KBM-7 (cell line): ENCODE measurements around the gene MAGI2.
"Not testable (repeated sequence)": the region's sequence is repeated elsewhere in the genome, so short reads cannot be mapped to it uniquely, and the experiment has no call there.

Source experiments
- DNase-seq: peaks from one replicate; pipeline ENCODE4 v3.0.0-alpha.2; 2015
- in situ Hi-C: fragments of 300-500 bp; cut with MboI; formaldehyde crosslinking; loops from 2 replicates; pipeline ENCODE4 v1.14.3; 2020; ENCODE audit warnings: low sequenced_read_pairs, low pct_unique_long_range_greater_than_20kb, mixed read lengths

Gene MAGI2

DNA sequence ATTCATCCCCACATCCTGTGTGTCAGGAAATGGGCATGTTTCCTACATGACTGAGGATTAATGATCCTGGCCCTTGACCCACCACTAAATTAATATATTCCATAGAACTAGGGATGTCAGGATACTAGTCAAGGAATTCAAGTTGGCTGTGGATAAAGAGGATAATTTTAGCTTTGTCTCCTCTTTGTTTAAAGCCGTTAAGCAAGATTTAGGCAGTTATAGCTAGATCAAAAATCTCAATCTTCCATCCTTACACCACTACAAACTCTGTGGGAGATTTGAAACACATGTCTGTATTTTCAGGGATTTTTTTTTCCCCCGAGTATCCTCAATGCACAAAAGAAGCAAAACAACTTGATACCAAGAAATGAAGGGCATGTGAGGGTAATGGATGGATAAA lies 417.1 kb downstream of the MAGI2 start:
- DNase-seq, result no peak
- in situ Hi-C loops, result no loop called here

DNA sequence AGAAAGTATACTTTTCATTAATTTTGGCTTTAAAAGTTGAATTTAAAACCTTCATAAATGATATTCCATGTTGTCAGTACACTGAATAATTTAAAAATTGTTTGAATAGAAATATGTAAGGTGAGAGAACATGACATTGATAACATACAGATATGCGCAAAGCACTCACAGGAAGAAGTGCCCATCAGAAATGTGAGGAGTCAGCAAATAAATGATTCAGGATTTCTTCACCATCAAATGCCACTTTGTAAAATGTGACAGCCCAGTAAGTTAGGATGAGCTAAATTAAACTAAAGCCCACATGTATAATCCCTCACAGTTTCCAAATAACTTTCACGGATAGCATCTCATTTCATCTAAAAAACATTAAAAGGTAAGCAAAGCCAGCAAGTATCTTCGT lies 417.6 kb downstream of the MAGI2 start:
- no peak for DNase-seq
- in situ Hi-C loops, result no loop called here

DNA sequence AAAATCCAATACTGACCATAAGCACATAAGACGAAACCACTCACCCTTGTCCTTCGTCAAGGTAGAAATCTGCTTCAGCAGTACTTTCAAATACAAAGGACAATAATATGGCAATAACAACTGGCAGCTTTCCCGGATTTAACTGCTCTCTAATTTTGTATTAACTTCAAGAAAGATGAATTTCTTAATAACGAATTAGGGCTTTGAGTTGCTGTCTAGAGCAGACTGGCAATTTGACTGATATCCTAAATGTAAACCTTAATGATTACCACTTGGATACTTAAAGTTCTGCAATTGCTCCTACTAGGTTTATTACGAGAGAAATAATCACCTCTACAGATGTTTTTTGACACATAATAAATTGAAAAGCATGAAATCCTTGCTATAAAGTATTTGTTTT lies 418.7 kb downstream of the MAGI2 start:
- DNase-seq, result no peak
- in situ Hi-C loops, result no loop called here

DNA sequence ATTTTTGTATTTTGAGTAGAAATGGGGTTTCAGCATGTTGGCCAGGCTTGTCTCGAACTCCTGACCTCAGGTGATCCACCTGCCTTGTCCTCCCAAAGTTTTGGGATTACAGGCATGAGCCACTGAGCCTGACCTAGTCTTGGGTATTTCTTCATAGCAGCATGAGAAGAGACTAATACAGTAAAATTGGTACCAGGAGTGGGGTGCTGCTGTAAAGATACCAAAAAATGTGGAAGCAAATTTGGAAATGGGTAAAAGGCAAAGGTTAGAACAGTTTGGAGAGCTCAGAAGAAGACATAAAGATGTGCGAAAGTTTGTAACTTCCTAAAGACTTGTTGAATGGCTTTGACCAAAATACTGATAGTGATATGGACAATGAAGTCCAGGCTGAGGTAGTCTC lies 433.8 kb downstream of the MAGI2 start:
- DNase-seq, in situ Hi-C loops: not testable (repeated sequence)

DNA sequence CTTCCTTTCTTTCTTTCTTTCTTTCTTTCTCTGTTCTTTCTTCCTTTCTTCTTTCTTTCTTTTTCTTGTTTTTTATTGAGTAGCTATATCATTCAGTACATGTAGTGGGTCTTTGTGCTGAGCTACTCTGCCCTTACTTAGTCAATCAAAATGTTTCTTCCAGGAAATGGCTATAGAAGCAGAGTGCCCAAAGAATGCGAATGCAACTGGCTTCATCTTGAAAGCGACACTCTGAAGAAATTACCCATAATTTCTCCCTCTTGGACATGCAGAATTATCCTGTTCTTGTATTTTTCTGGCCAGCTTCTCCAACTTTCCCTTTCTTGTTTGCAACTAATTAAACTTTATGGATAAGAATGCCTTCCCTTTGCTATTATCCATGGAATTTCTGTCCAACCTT lies 441.5 kb downstream of the MAGI2 start:
- DNase-seq, result no peak
- in situ Hi-C loops, result no loop called here

DNA sequence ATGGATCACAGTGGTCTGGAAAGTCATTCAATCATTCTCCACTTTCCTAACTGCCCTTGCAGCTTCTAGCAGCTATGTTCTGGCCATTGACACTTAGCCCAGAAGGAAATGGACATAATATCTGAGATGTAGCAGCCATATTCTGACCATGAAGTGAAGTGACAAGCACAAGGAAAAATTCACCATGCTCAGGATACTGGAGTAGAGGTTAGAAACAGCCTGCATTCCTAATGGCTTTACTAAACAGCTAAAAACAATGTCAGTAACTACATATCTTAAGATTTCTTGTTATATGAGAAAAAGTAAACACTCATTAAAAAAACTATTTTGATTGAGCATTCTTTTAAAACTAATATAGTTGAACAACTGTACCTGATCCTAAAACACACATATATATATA lies 443.8 kb downstream of the MAGI2 start:
- no peak for DNase-seq
- in situ Hi-C loops, result no loop called here

DNA sequence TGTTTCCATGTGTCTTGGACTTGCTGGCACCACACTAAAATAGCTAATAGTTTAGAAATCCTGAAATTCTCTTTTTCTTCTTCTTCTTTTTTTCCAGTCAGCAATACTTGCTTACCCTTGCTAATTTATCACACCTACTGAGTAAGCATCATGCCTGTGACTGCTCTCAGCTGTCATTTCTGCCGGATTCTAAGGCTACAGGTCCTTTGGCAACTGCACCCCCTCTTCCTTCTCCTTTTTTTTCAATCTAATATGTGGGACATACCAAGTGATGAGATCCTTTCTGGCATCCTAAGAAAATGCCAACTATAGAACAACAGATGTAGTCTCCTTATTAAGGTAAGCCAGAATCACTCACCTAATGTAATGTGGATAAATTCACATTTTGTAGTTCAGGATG lies 444.7 kb downstream of the MAGI2 start:
- in situ Hi-C loops, result no loop called here
- DNase-seq, result no peak

DNA sequence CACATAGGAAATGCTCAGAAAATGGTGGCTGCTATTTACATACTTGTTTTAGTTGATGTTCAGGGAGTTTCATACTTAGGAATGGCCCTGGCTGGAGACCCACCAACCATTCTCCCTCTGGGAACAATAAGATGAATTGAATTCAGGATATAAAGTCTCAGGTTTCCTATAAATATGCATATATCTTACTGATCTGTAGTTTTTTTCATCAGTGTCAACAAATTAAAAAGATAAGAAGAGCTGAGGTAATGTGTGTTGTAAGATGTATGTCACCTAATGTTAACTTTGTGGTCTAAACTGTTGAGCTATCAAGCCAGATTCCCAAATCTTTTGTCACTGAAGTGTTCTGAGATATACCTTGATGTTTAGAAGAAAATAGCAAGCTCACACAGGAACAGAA lies 457.5 kb downstream of the MAGI2 start:
- in situ Hi-C loops, result no loop called here
- DNase-seq, result no peak

DNA sequence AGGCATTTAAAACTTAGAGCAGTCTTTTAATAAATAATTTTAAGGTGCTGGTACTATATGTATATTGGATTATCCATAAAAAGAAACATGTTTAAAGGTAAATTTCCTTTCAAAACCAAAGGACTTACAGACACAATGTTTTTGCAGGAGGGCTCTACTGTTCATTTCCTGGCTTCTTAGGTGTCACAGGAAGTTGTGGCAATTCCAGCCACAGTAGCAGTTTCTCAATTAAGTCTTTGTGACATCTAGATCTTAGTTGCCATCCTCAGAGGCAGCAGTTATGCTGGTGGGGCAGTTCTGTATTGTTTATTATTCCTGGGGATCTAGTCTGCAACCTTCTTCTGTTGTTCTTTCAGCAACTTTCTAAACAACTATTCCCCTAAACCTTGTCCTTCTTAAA lies 460.1 kb downstream of the MAGI2 start:
- in situ Hi-C loops, result no loop called here
- no peak for DNase-seq

DNA sequence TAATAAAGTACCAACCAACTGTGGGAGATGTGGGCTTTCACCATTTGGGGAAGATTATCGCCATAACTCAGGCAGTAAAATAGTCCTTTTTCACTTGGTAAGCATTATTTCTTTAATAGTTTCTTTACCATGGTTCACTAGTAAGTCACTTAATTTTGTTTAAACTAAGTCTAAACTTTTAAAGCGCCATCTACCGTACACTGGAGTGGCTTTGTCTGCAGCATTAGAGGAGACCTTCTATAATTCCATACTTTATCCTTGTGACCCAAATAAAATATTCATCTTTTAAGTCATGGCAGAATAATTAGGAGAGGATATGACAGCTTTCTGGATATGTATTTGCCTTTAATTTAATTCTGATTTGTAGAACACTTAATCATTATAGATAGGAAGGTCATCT lies 468.0 kb downstream of the MAGI2 start:
- in situ Hi-C loops, result no loop called here
- DNase-seq, result no peak

DNA sequence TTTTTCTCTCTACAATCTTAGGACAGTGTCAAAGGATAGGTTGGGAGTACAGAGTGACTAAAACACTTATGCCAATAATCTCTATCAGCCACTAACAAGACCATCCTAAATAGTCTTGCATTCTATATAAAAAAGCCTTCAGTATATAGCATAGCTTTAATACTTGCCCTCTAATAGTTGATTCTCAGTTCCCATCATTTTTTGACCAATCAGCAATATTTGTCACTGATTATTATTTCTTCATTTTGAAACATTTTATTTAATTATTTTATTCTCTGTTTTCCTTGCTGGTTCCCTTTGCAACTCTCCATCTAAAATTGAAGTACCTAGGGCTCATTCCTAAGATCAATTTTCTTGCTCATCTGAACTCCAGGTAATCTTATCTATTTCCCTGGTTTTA lies 470.0 kb downstream of the MAGI2 start:
- no peak for DNase-seq
- in situ Hi-C loops, result no loop called here

DNA sequence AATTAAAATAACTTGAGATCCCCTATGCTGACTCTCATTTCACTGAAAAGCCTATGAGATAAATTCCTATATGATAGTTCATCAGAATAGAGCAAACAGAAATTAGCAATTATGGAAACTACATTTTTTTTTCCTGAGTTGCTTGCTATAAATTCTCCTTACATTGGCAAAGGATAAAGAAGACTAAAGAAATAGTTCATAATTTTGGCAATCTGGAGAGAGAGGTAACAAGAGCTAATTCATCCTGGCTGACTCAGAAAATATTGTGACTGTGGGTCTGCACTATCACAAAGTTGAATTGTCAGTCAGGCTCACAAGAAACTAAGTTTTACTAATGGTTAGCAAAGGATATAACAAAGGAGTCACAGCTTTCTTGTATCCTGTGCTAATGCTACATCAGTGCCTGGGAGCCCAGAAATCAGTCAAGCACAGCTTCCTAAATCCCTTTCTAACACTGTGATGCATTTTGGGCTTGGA lies 483.0 kb downstream of the MAGI2 start:
- no peak for DNase-seq
- in situ Hi-C loops, result no loop called here

DNA sequence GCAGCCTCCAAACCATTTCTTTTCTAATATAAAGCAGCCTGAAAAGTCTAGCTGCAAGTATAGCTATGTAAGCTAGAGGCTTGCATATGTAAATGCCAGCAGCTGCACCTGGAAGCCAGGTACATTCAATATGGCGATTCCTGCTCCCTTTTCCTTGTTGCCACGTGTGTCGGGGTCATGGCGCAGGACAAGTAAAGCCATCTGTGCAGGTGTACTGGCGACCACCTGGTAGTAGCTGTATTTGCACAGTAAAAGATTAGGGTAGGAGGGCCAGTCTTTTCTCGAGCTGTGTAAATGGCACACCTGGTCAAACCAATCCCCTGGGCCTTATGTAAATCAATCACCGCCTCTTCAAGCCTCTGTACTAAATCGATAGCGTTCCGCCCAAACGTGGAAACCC lies 484.5 kb downstream of the MAGI2 start:
- DNase-seq, result no peak
- in situ Hi-C loops, result no loop called here

DNA sequence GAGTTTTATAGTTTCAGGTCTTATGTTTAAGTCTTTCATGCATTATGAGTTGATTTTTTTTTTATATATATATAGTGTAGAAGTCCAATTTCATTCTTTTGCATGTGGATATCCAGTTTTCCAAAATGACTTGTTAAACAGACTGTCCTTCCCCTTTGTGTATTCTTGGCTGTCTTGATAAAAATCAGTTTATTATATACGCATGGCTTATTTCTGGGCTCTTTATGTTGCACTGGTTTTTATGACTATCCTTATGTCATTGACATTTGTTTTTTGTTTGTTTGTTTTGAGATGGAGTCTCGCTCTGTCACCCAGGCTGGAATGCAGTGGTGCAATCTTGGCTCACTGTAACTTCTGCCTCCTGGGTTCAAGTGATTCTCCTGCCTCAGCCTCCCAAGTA lies 485.9 kb downstream of the MAGI2 start:
- in situ Hi-C loops, DNase-seq: not testable (repeated sequence)

DNA sequence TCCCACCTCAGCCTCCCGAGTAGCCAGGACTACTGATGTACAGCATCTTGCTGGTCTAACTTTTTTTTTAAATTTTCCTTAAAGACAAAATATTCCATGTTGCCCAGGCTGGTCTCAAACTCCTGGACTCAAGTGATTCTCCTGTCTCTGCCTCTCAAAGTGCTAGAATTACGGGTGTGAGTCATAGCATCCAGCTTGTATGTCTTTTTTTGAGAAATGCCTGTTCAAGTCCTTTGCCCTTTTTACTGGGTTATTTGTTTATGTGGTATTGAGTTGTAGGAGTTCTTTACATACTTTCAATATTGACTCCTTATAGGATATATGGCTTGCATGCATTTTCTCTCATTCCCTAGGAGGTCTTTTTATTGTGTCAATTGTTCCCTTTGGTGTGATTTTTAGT lies 486.4 kb downstream of the MAGI2 start:
- in situ Hi-C loops, result no loop called here
- DNase-seq, result no peak

DNA sequence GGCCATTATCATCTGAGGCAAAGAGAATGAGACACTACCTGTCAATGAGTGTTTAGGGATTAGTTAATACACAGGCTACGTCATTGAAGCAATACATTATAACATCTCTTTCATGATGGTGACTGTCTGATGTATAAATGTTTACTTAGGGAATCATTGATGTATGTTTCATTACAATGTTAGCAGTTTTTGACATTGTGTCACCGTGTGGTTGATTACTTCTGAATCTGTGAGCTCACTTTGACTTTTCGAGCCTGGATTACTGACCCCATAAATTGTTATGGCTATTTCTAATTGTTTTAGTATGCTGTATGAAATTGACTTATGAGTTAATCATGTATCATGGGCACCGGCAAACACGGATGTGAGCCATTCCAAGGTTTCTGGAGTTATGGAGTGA lies 494.0 kb downstream of the MAGI2 start:
- in situ Hi-C loops, result no loop called here
- DNase-seq, result no peak

DNA sequence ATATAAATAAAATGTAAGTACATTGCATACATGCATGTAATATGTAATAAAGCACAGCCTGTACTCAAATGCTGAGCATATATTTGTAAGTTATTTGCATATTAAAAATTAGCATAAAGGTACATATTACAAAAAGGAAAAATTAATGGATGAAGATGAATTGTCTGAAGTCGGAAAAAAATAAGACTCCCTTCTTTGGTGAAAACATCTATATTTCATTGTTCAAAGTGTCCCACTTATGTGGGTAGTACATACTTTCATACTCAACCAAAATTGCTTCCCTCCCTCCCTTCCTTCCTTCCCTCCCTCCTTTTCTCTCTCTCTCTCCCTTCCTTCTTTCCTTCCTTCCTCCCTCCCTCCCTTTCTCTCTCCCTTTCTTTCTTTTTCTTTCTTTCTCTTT lies 498.1 kb downstream of the MAGI2 start:
- in situ Hi-C loops, result no loop called here
- no peak for DNase-seq

DNA sequence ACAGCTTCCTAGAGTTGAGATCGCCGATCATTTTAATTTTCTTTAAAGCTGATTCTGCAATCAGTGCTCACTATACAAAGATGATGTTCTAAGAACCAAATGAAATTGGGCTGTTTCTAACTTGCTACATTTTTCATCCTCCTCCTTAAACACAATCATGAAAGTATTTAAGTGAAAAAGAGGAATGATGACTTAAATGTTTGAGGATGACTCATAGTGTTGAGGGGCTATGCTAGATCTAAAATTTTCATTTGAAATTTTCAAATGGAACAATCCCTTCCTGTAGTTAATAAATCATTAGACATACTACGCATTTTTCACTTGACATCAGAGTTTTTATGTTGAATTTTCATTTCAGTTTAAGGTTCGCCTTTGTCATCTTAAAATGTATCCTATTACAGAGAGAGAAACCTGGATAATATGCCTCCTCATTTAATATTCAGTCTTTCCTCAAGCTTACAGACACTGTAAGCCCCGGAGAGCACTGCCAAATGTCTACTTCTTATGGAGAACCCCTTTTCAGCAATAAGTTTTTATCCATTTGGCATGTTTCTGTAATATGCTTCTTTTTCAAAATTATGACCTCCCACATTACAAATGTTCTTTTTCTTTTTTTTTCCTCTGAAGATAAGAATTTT lies 499.6 kb downstream of the MAGI2 start:
- in situ Hi-C loops, result no loop called here
- no peak for DNase-seq

DNA sequence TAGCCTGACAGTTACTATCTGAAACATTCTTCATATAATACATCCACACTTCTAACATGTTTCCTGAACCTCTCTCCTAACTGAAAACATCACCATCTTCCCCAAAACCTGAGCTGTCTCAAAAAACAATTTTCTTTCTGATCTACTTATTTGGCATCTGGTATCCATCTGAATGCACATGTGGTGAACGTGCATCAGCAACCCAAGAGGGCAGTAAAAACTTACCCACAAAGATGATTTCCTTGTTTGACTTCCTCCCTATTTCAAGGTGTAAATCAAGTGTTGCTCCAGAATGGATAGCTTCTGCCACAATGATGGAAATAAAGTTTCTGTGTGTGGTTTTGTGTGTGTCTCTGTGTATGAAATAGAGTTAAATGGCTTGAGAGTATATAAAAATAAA lies 500.4 kb downstream of the MAGI2 start:
- no peak for DNase-seq
- in situ Hi-C loops, result no loop called here

DNA sequence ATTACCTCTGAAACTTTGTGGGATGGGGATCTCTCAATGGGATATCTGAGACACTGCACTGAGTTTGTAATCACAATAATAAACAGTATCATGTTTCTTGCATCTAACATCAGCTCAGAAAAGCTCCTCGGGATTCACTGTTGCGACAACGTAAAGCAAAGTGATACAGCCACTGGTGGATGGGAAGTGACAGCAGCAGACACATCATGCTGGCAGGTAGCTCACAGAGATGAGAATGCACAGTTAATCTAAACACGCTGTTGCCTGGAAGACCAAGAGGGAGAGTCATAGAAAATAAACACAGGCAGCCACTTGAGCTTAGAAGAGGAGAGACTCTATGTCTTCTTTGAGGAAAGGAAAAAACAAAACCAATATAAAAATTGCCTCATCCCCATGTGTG lies 513.8 kb downstream of the MAGI2 start:
- no peak for DNase-seq
- in situ Hi-C loops, result no loop called here

DNA sequence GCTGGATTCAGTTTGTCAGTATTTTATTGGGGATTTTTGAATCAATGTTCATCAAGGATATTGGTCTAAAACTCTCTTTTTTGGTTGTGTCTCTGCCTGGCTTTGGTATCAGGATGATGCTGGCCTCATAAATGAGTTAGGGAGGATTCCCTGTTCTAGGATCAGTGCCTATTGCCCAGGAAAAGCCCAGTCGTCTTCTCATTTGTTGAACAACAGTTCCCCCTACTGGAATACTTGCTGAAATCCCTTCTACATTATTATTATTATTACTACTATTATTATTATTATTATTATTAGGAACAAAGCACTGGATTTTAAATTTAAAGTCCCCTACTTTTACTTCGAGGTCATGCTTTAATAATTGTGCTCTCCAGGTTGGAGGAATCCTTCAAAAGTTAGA lies 528.9 kb downstream of the MAGI2 start:
- no peak for DNase-seq
- in situ Hi-C loops, result no loop called here

DNA sequence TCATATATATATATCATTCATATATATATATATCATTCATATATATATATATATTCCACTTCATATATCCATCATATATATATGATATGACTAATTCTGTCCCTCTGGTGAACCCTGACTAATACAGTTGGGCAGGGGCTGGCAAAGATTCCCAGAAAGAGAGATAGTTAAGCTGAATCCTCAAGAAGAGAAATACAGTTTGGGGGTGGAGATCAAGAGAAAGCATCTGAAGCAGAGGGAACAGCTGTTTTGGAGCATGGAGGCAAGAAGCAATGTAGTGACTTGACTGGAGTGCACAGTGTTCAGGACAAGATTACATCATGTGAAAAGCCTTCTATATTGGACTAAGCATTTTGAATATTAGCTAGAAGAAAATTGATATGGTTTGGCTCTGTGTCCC lies 540.7 kb downstream of the MAGI2 start:
- in situ Hi-C loops, result no loop called here
- no peak for DNase-seq
